Fibroblast of mammary gland (primary cell): Measurements from ENCODE around the gene TLE4.
A peak's percentile ranks its signal among the peaks of the same experiment; 100 is the strongest.

Source experiments
- DNase-seq: peaks from one replicate; pipeline ENCODE4 v3.0.0-alpha.2; 2010; ENCODE audit warnings: low read depth
- H3K4me3 ChIP-seq: 2 replicates; pipeline ENCODE4 v1.5.1; 2011; ENCODE audit warnings: low read depth, mild to moderate bottlenecking, low read length, moderate library complexity; ENCODE audit not compliant: control insufficient read depth
- TF ChIP-seq, protein P1 (sequence below): conservative IDR thresholded peaks from 2 replicates; pipeline ENCODE4 v1.5.1; 2011; ENCODE audit warnings: low read depth, low read length, inconsistent platforms; ENCODE audit not compliant: control insufficient read depth, insufficient read depth

The TLE4 gene

DNA sequence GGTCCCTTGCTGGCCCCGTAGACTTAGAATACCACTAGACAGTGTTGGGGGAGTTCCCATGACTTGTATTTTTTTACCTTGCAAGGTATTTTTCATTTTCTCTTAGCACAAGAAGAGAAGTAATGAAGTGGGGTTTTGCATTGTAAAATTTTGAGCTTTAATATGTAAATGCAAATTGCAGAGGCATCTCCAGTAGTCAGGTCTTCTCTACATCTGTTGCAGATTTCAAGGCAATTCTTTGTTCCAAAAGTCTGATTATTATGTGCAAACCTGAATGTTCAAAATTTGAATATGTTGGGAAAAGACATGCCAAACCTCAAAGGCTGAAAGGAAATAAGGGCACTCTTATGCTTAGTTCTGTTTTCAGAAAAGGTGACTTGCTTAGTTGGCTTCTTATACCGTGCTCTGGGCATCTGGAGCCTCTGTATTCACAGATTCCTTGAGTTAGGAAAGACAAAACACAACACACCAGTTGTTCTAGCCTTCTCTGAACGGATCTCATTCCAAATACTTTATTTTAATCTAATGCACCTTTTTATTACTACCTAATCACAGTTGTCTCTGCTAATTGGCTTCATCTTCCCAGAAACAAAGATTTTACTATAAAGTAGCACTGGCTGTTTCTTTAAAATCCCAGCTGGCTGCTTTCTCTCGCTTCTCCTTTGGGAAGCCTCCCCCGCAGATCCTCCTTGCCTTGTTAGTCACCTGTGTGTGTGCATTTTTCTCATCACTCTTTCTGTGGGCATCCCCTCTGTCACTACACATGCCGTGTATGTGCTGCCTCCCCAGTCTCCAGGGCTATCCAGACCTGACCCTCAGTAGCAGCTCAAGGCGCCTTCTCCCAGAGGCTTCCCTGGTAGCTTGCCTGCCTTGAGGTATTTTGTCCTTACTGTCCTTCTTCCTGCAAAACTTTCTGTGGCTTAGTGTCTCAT, 138.2 kb downstream of the TLE4 start:
- TF ChIP-seq, protein P1, sequence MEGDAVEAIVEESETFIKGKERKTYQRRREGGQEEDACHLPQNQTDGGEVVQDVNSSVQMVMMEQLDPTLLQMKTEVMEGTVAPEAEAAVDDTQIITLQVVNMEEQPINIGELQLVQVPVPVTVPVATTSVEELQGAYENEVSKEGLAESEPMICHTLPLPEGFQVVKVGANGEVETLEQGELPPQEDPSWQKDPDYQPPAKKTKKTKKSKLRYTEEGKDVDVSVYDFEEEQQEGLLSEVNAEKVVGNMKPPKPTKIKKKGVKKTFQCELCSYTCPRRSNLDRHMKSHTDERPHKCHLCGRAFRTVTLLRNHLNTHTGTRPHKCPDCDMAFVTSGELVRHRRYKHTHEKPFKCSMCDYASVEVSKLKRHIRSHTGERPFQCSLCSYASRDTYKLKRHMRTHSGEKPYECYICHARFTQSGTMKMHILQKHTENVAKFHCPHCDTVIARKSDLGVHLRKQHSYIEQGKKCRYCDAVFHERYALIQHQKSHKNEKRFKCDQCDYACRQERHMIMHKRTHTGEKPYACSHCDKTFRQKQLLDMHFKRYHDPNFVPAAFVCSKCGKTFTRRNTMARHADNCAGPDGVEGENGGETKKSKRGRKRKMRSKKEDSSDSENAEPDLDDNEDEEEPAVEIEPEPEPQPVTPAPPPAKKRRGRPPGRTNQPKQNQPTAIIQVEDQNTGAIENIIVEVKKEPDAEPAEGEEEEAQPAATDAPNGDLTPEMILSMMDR = no peak
- no peak for DNase-seq
- H3K4me3 ChIP-seq = no peak overlapping the region

DNA sequence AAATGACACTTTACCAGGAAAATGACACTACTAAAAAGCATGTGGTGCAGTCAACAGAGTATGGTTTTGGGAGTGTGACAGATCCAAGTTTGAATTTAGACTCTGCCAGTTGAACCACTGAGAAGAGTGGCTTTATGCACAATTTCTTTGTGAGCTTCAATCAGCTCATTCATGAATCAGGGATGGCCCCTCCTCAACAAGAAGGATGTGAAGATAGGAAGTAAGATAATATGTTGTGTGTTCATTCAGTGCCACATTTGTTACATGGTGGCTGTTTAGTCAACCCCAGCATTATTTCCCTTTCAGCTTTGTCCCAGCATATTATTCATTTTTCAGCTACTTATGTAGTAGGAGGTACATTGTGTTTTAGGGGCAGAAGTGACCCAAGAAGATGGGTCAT, 140.1 kb downstream of the TLE4 start:
- no peak for DNase-seq
- TF ChIP-seq, protein P1 = no peak
- no peak overlapping the region for H3K4me3 ChIP-seq

DNA sequence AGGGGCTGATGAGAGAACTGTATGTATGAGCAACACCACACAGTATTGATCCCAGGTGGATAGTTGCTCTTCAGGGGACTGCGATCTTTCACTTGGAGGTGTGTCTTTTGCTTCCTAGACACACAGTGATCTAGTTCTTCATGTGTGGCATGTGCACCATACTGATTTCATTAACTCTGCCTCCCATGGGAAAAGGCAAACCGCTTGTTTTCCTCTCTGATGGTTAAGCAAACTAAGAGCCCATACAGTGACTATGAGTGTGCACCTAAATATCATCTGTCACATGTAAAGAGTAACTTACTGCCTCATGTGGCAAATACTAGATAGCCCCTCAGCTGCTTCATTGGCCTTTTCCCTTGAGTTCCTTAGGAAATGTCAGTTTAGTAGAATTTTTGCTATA, 147.3 kb downstream of the TLE4 start:
- peak; percentile 63 for DNase-seq
- TF ChIP-seq, protein P1 = no peak
- H3K4me3 ChIP-seq = no peak overlapping the region

DNA sequence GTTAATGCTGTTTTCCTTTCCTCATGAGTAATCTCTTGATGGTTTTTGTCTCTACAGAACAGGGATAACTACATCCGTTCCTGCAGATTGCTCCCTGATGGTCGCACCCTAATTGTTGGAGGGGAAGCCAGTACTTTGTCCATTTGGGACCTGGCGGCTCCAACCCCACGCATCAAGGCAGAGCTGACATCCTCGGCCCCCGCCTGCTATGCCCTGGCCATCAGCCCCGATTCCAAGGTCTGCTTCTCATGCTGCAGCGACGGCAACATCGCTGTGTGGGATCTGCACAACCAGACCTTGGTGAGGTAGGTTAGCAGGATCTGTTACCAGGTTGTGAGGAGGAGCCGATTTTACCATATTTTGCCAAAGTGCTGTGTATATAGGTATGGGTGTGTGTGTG, 148.2 kb downstream of the TLE4 start:
- DNase-seq = no peak
- TF ChIP-seq, protein P1 = no peak
- H3K4me3 ChIP-seq = no peak overlapping the region

DNA sequence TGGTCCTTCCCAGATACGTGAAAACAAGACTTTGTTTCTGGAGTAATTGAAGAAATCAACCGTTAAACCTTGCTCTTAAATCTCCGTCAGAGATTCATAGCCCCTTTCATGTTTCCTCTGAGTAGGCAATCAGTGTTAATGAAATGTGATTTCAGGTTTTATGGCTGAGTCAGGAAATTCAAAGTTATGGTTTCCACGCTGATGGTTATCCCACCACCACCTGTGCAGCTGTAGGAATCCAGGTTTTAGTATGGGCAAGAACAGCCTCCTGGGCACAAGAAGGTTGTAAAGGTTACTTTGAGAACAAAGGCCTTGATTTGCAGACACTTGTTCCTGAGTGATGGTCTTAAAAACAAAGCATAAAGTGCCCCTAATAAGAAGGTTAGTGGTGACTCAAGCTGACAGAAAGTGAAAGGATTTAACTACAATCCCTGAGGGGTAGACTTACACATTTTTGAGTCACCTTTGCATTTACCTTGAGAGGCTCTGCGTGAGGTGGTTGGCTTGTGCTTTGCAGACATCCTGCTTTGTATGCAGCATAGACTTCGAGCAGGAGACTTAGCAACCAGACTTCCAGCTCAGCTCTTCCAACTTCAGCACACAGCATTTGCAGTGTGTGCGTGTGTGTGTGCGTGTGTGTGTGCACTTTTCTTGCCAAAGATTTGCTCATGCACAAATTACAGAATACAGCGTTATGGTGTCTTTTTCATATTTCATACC, 159.6 kb downstream of the TLE4 start:
- TF ChIP-seq, protein P1 = no peak
- DNase-seq = no peak
- no peak overlapping the region for H3K4me3 ChIP-seq

DNA sequence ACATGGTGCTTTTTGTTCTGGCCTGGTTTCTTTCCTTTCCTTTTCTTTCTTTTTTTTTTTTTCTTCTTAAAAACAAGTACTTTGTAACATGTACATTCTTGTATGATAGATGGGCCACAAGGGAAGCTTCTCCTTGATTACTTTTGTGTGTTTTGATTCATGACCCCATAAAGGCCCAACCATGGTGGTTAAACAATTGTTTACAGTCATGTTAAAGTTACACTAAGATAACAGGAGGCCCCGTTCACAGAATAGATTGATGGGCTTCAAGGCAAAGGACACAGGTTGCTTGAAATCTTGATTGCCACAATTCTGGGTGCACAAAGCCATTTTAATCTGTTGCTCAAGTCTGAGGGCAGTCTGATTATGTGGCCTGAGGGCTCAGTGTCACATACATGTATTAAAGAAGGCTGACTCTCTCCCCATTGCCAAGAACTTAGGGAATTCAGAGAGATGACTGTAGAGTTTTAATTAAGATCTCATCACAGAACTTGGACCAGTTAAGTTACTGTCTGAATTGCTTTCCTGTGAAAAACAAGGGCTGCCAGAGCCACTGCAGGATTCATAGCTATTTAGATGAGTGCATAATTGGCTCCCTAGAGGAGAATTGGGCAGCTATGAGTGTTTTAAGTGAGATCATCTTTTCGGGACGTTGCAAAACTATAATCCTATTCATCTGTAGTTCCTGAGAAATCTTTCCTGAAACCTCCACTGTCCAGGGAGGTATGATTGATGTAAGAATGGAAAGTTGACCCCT, 163.4 kb downstream of the TLE4 start:
- H3K4me3 ChIP-seq = no peak overlapping the region
- DNase-seq = peak; percentile 22
- TF ChIP-seq, protein P1 = no peak
